SHP77 (cell line): ENCODE data around the gene FGD1.

Source experiments
- DNase-seq, 2 experiments: peaks; one replicate each; lab custom pipeline; 2025; lab: John Stamatoyannopoulos, UW

Gene FGD1

DNA sequence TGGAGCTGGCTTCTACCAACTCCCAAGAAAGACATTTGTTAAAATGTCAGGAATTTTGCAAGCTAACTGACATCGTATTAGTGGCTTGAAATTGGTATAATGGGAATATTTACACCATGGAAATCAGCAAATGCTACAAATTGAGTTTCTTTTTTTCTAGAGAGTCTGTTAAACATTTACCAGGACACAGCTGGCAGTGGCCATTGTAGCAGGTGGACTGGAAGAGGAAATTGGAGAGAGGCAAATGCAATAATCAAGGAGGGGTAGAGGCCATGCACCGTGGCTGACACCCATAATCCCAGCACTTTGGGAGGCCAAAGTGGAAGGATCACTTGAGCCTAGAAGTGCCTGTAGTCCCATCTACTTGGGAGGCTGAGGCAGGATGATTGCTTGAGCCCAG, 88.8 kb downstream of the FGD1 start:
- no peak for DNase-seq

DNA sequence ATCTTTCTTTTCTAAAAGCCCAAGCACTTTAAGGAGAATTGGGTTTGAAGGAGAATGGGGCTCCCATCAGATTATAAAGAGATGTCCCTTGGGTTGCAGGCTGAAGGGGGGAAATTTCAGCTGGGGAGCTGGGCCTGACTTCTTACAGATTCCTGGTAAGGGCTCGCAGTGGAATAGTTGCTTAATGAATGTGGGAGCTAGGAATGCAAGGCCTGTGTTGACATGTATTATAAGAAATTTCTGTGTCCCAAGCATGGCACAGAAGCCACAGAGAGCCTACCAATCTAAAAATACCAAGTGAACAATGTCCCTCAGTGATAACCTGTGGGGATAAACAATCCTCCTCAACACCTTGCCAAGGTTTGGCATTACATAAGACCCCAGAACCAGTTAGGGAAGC, 98.9 kb downstream of the FGD1 start:
- DNase-seq, result no peak
